HepG2 (cell line): ENCODE measurements around the gene ANLN. TPM values are rescaled to one million over a fixed set of nuclear protein-coding genes. Genes with fewer than 3 reads are reported as not detected.
A peak's percentile ranks its signal among the peaks of the same experiment; 100 is the strongest.

Experiments
- ATF5 ChIP-seq: sonication (generic); formaldehyde crosslinking; IDR thresholded peaks from 2 replicates; pipeline ENCODE4 v1.4.0; 2020; ENCODE audit warnings: mild to moderate bottlenecking, low read depth, missing genetic modification reagents
- DBP ChIP-seq: sonication (generic); formaldehyde crosslinking; IDR thresholded peaks from 2 replicates; pipeline ENCODE4 v1.4.0; 2020; ENCODE audit warnings: missing genetic modification reagents; ENCODE audit errors: not compliant biosample characterization
- E2F1 ChIP-seq: sonication (generic); formaldehyde crosslinking; IDR thresholded peaks from 2 replicates; pipeline ENCODE4 v1.5.0; 2020; ENCODE audit warnings: missing genetic modification reagents
- ETV5 ChIP-seq: IDR thresholded peaks from 2 replicates; pipeline ENCODE4 v1.6.1; 2018; ENCODE audit warnings: missing biosample characterization, missing genetic modification reagents, inconsistent platforms, borderline replicate concordance
- KLF12 ChIP-seq: sonication (generic); formaldehyde crosslinking; IDR thresholded peaks from 2 replicates; pipeline ENCODE4 v1.4.0; 2020; ENCODE audit warnings: missing genetic modification reagents, borderline replicate concordance
- NRL ChIP-seq: sonication (generic); formaldehyde crosslinking; IDR thresholded peaks from 2 replicates; pipeline ENCODE4 v1.5.0; 2020; ENCODE audit warnings: missing genetic modification reagents, mild to moderate bottlenecking, moderate library complexity, borderline replicate concordance
- PHF21A ChIP-seq: sonication (generic); formaldehyde crosslinking; IDR thresholded peaks from 2 replicates; pipeline ENCODE4 v1.5.0; 2020; ENCODE audit warnings: mild to moderate bottlenecking, missing genetic modification reagents
- RARG ChIP-seq: sonication (generic); formaldehyde crosslinking; IDR thresholded peaks from 2 replicates; pipeline ENCODE4 v1.4.0; 2020; ENCODE audit warnings: low read depth, mild to moderate bottlenecking, missing genetic modification reagents
- SMYD3 ChIP-seq: sonication (generic); formaldehyde crosslinking; IDR thresholded peaks from 2 replicates; pipeline ENCODE4 v1.8.1; 2023; ENCODE audit warnings: mild to moderate bottlenecking, missing genetic modification reagents
- STAG1 ChIP-seq: sonication (generic); formaldehyde crosslinking; IDR thresholded peaks from 2 replicates; pipeline ENCODE4 v1.4.0; 2020; ENCODE audit warnings: missing genetic modification reagents
- ZNF205 ChIP-seq: IDR thresholded peaks from 2 replicates; pipeline ENCODE4 v1.6.1; 2018; ENCODE audit warnings: missing biosample characterization, missing genetic modification reagents
- ZNF260 ChIP-seq: sonication (generic); formaldehyde crosslinking; IDR thresholded peaks from 2 replicates; pipeline ENCODE4 v1.4.0; 2020; ENCODE audit warnings: missing genetic modification reagents, low read depth, mild to moderate bottlenecking, borderline replicate concordance
- ZNF263 ChIP-seq: sonication (generic); formaldehyde crosslinking; IDR thresholded peaks from 2 replicates; pipeline ENCODE4 v1.4.0; 2020; ENCODE audit warnings: missing genetic modification reagents
- ZNF432 ChIP-seq: sonication (generic); formaldehyde crosslinking; IDR thresholded peaks from 2 replicates; pipeline ENCODE4 v1.5.0; 2020; ENCODE audit warnings: missing genetic modification reagents, mild to moderate bottlenecking, borderline replicate concordance
- ZNF672 ChIP-seq: sonication (generic); formaldehyde crosslinking; IDR thresholded peaks from 2 replicates; pipeline ENCODE4 v1.8.1; 2022; ENCODE audit warnings: missing genetic modification reagents
- polyA plus RNA-seq, 8 experiments: library from polyadenylated mRNA; depleted of rRNA in 3 of 8; stranded (reverse) in 7 of 8; unstranded in 1 of 8; fragments of >200 nt; fragmentation: Illumina TruSeq in 4 of 8; extraction: Trizol in 4 of 8; gene quantifications; 2 replicates each; pipeline versions ENCODE4 v1.2.1 to v1.2.3, GENCODE V29; 2011 to 2016; ENCODE audit warnings: low read depth in 4 of 8, missing spikeins in 1 of 8, mixed read lengths in 1 of 8; ENCODE audit not compliant: insufficient read depth in 1 of 8
- total RNA-seq, 5 experiments: library from RNA; depleted of rRNA; stranded (reverse); fragments of >200 nt; fragmentation: Illumina TruSeq; extraction: Trizol; gene quantifications; 2 replicates each; pipeline ENCODE4 v1.2.3, GENCODE V29; 2016; ENCODE audit warnings: low read depth in 1 of 5
- TF ChIP-seq, protein P1 (sequence below): IDR thresholded peaks from 2 replicates; pipeline ENCODE4 v1.6.1; 2016; ENCODE audit warnings: low read depth, missing genetic modification reagents, missing compliant biosample characterization
- TF ChIP-seq, protein P2 (sequence below): sonication (generic); formaldehyde crosslinking; IDR thresholded peaks from 2 replicates; pipeline ENCODE4 v1.5.0; 2020; ENCODE audit warnings: missing genetic modification reagents, mild to moderate bottlenecking, borderline replicate concordance
- TF ChIP-seq, protein P3 (sequence below): IDR thresholded peaks from 2 replicates; pipeline ENCODE4 v1.6.1; 2016; ENCODE audit warnings: missing genetic modification reagents, missing compliant biosample characterization

The ANLN gene
- total and polyA plus RNA-seq, 2 of the 13 experiments (the other 11 are each of a cell fraction or from before 2014, with no cell fraction given), result 20.0 to 72.0 TPM

DNA sequence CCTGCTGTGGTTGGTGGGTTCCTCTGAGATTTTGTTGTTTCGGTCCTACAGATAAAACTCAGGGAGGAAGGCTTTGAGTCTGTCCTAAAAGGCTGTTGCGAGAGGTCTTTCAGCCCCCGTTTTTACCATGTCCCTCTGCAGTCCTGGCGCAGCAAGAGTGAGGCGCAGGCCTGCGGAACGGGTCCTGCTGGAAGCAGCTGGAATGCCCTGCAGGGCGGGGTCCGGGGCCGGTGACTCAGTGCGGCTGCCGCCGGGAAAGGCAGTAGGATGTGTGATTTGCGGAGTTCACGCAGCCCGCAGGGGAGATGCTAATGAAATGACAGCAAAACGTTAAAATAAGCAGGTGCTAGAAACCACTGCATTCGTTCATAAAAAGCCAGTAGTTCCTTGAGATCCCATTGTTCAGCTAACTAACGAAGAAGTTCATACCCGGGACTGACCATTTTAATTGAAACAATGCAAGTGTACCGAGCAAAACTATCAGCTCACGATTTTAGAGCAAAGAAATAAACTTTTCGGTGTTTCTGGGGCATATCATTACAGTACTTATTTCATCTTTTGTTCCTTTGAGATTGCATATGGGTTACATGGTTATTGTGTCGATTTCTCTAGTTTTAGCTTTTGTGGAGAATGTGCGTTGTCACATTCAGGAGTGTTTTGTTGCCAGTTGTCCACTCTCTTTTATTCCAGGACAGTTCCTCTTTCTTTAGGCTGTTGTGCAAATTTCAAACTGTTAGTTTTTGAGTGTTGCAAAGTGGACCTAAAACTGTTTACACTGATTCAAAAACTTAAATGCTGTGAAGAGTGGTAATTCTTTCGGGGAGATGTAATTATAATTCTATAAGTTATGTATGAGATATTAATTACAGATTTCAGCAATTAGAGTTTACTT is 783 bp downstream of the ANLN start (continued):
- TF ChIP-seq ZNF432 (CRISPR knock-in tag) (no peak), STAG1 (no peak), E2F1 (CRISPR knock-in tag) (no peak), ZNF672 (no peak), ZNF263 (CRISPR knock-in tag) (no peak), SMYD3 (no peak), RARG (no peak), DBP (no peak), KLF12 (CRISPR knock-in tag) (peak; percentile 82), PHF21A (CRISPR knock-in tag) (peak; percentile 47; the same call in 1 of the 2 replicates), ETV5 (CRISPR knock-in tag) (no peak), NRL (CRISPR knock-in tag) (peak; percentile 97), ZNF260 (no peak), ATF5 (CRISPR knock-in tag) (no peak), ZNF205 (no peak)
- TF ChIP-seq, protein P1, sequence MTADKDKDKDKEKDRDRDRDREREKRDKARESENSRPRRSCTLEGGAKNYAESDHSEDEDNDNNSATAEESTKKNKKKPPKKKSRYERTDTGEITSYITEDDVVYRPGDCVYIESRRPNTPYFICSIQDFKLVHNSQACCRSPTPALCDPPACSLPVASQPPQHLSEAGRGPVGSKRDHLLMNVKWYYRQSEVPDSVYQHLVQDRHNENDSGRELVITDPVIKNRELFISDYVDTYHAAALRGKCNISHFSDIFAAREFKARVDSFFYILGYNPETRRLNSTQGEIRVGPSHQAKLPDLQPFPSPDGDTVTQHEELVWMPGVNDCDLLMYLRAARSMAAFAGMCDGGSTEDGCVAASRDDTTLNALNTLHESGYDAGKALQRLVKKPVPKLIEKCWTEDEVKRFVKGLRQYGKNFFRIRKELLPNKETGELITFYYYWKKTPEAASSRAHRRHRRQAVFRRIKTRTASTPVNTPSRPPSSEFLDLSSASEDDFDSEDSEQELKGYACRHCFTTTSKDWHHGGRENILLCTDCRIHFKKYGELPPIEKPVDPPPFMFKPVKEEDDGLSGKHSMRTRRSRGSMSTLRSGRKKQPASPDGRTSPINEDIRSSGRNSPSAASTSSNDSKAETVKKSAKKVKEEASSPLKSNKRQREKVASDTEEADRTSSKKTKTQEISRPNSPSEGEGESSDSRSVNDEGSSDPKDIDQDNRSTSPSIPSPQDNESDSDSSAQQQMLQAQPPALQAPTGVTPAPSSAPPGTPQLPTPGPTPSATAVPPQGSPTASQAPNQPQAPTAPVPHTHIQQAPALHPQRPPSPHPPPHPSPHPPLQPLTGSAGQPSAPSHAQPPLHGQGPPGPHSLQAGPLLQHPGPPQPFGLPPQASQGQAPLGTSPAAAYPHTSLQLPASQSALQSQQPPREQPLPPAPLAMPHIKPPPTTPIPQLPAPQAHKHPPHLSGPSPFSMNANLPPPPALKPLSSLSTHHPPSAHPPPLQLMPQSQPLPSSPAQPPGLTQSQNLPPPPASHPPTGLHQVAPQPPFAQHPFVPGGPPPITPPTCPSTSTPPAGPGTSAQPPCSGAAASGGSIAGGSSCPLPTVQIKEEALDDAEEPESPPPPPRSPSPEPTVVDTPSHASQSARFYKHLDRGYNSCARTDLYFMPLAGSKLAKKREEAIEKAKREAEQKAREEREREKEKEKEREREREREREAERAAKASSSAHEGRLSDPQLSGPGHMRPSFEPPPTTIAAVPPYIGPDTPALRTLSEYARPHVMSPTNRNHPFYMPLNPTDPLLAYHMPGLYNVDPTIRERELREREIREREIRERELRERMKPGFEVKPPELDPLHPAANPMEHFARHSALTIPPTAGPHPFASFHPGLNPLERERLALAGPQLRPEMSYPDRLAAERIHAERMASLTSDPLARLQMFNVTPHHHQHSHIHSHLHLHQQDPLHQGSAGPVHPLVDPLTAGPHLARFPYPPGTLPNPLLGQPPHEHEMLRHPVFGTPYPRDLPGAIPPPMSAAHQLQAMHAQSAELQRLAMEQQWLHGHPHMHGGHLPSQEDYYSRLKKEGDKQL, result no peak
- TF ChIP-seq, protein P2, sequence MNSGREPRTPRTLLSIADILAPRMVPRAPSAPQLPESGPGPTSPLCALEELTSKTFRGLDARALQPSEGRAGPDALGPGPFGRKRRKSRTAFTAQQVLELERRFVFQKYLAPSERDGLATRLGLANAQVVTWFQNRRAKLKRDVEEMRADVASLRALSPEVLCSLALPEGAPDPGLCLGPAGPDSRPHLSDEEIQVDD, result no peak
- TF ChIP-seq, protein P3, sequence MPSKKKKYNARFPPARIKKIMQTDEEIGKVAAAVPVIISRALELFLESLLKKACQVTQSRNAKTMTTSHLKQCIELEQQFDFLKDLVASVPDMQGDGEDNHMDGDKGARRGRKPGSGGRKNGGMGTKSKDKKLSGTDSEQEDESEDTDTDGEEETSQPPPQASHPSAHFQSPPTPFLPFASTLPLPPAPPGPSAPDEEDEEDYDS, result no peak; the same call in 1 of the 2 replicates
